Mesendoderm (in vitro differentiated cells): ENCODE results near the gene RRP15.

ENCODE experiments used
- DNase-seq: peaks from one replicate; pipeline ENCODE4 v3.0.0; 2013
- H2AK5ac ChIP-seq: 2 replicates; pipeline ENCODE4 v1.6.1; 2013; ENCODE audit warnings: low read length, inconsistent platforms
- H2BK120ac ChIP-seq: 2 replicates; pipeline ENCODE4 v1.6.1; 2013; ENCODE audit warnings: low read depth, mild to moderate bottlenecking, low read length, moderate library complexity, mixed read lengths
- H2BK15ac ChIP-seq: replicated peaks from 2 replicates; pipeline ENCODE4 v1.6.1; 2013; ENCODE audit warnings: low read depth, mild to moderate bottlenecking, moderate library complexity
- H2BK5ac ChIP-seq: 2 replicates; pipeline ENCODE4 v1.6.1; 2013; ENCODE audit warnings: low read length, inconsistent platforms
- H3K18ac ChIP-seq: 2 replicates; pipeline ENCODE4 v1.6.1; 2013; ENCODE audit warnings: mild to moderate bottlenecking, low read length, mixed read lengths
- H3K23ac ChIP-seq: one replicate; pipeline ENCODE4 v1.6.1; 2013; ENCODE audit warnings: low read length
- H3K27ac ChIP-seq: 2 replicates; pipeline ENCODE4 v1.5.1; 2013; ENCODE audit warnings: low read depth, mild to moderate bottlenecking, inconsistent platforms, low read length, moderate library complexity
- H3K27me3 ChIP-seq: 2 replicates; pipeline ENCODE4 v1.6.1; 2013; ENCODE audit warnings: low read length, control low read depth, mild to moderate bottlenecking, inconsistent platforms; ENCODE audit not compliant: insufficient read depth, poor library complexity
- H3K36me3 ChIP-seq: 2 replicates; pipeline ENCODE4 v1.6.1; 2013; ENCODE audit warnings: low read length, inconsistent platforms; ENCODE audit not compliant: control insufficient read depth, insufficient read depth
- H3K4ac ChIP-seq: one replicate; pipeline ENCODE4 v1.6.1; 2013; ENCODE audit warnings: low read depth, mild to moderate bottlenecking, low read length, moderate library complexity
- H3K4me1 ChIP-seq: 2 replicates; pipeline ENCODE4 v1.6.1; 2013; ENCODE audit warnings: low read depth, low read length, inconsistent platforms; ENCODE audit not compliant: control insufficient read depth
- H3K4me2 ChIP-seq: 2 replicates; pipeline ENCODE4 v1.6.1; 2013; ENCODE audit warnings: low read length
- H3K4me3 ChIP-seq: 2 replicates; pipeline ENCODE4 v1.5.1; 2013; ENCODE audit warnings: mild to moderate bottlenecking, low read length
- H3K56ac ChIP-seq: one replicate; pipeline ENCODE4 v1.6.1; 2013; ENCODE audit warnings: low read length
- H3K79me1 ChIP-seq: 2 replicates; pipeline ENCODE4 v1.6.1; 2013; ENCODE audit warnings: low read length, inconsistent platforms
- H3K79me2 ChIP-seq: 2 replicates; pipeline ENCODE4 v1.6.1; 2013; ENCODE audit warnings: mild to moderate bottlenecking, low read length; ENCODE audit not compliant: control insufficient read depth, insufficient read depth
- H3K9ac ChIP-seq: 2 replicates; pipeline ENCODE4 v1.6.1; 2013; ENCODE audit warnings: low read length, inconsistent platforms
- H4K5ac ChIP-seq: one replicate; pipeline ENCODE4 v1.6.1; 2013; ENCODE audit warnings: low read length
- H4K8ac ChIP-seq: one replicate; pipeline ENCODE4 v1.6.1; 2013; ENCODE audit warnings: low read depth, mild to moderate bottlenecking, control low read depth, low read length, moderate library complexity
- WGBS: extraction: QIAGEN DNeasy Blood & Tissue Kit; methylation state at CpG from one replicate; pipeline ENCODE4 v1.1.7; 2013; ENCODE audit warnings: low lambda C conversion rate, missing lambda C conversion rate; ENCODE audit not compliant: insufficient coverage; ENCODE audit errors: extremely low coverage; 5-methylcytosine and 5-hydroxymethylcytosine counted together

RRP15 gene

GRCh38 chr1:218304281-218305039, 19.4 kb downstream of the RRP15 start:
- Histone ChIP-seq H4K8ac (no peak overlapping the region), H3K4me3 (no peak overlapping the region), H3K18ac (no peak overlapping the region), H2BK5ac (no peak overlapping the region), H4K5ac (no peak overlapping the region), H3K56ac (no peak overlapping the region), H3K27me3 (no peaks in the 10 kb centered on the region), H3K23ac (no peak overlapping the region), H3K9ac (no peak overlapping the region), H3K27ac (no peak overlapping the region), H3K36me3 (no peaks in the 10 kb centered on the region), H2AK5ac (no peak overlapping the region), H3K79me2 (no peaks in the 10 kb centered on the region), H3K79me1 (no peaks in the 10 kb centered on the region), H3K4ac (no peak overlapping the region), H2BK15ac (no peak overlapping the region), H3K4me1 (no peaks in the 10 kb centered on the region), H2BK120ac (no peak overlapping the region), H3K4me2 (no peak overlapping the region)
- no CpG with 5 or more reads among the region's 8 CpGs for WGBS
- peak; percentile 16 for DNase-seq

GRCh38 chr1:218305472-218306064, 20.5 kb downstream of the RRP15 start:
- H3K27me3 ChIP-seq = no peaks in the 10 kb centered on the region

GRCh38 chr1:218312509-218312908, 27.4 kb downstream of the RRP15 start:
- Histone ChIP-seq H2AK5ac (no peak overlapping the region), H2BK120ac (no peak overlapping the region), H3K4me1 (no peaks in the 10 kb centered on the region), H3K79me1 (no peaks in the 10 kb centered on the region), H3K56ac (no peak overlapping the region), H3K18ac (no peak overlapping the region), H3K27ac (no peak overlapping the region), H3K4me3 (no peak overlapping the region), H3K9ac (no peak overlapping the region), H3K79me2 (no peaks in the 10 kb centered on the region), H2BK15ac (no peak overlapping the region), H3K27me3 (no peaks in the 10 kb centered on the region), H2BK5ac (no peak overlapping the region), H4K5ac (no peak overlapping the region), H3K4me2 (no peak overlapping the region), H3K36me3 (no peaks in the 10 kb centered on the region), H3K4ac (no peak overlapping the region), H4K8ac (no peak overlapping the region), H3K23ac (no peak overlapping the region)
- no peak for DNase-seq
- 100% methylated on average over 2 of the region's 2 CpGs for WGBS

More at GRCh38 chr1:218305472-218306064, 20.5 kb downstream of the RRP15 start:
- no peak overlapping the region for H2BK15ac ChIP-seq
- H2BK5ac ChIP-seq = no peak overlapping the region
- no peak overlapping the region for H2BK120ac ChIP-seq
- H3K79me1 ChIP-seq = no peaks in the 10 kb centered on the region
- no peak overlapping the region for H3K27ac ChIP-seq
- no peak overlapping the region for H3K4me3 ChIP-seq
- H3K56ac ChIP-seq = no peak overlapping the region
- no peaks in the 10 kb centered on the region for H3K4me1 ChIP-seq
- no peak for DNase-seq
- no peak overlapping the region for H3K4me2 ChIP-seq
- WGBS = no CpG with 5 or more reads among the region's 6 CpGs
- H4K8ac ChIP-seq = no peak overlapping the region
- H3K79me2 ChIP-seq = no peaks in the 10 kb centered on the region
- no peak overlapping the region for H4K5ac ChIP-seq
- no peak overlapping the region for H2AK5ac ChIP-seq
- H3K9ac ChIP-seq = no peak overlapping the region
- no peak overlapping the region for H3K23ac ChIP-seq
- H3K36me3 ChIP-seq = no peaks in the 10 kb centered on the region
- no peak overlapping the region for H3K4ac ChIP-seq
- no peak overlapping the region for H3K18ac ChIP-seq

- Histone ChIP-seq H3K79me1 (no peaks in the 10 kb centered on the region), H2BK15ac (no peak overlapping the region), H3K79me2 (no peaks in the 10 kb centered on the region), H2AK5ac (no peak overlapping the region), H2BK120ac (no peak overlapping the region), H3K23ac (no peak overlapping the region), H4K5ac (no peak overlapping the region), H3K4me2 (no peak overlapping the region), H2BK5ac (no peak overlapping the region), H3K36me3 (no peaks in the 10 kb centered on the region), H3K27ac (no peak overlapping the region), H4K8ac (no peak overlapping the region), H3K4ac (no peak overlapping the region), H3K27me3 (no peaks in the 10 kb centered on the region), H3K56ac (no peak overlapping the region), H3K9ac (no peak overlapping the region), H3K4me3 (no peak overlapping the region), H3K4me1 (no peaks in the 10 kb centered on the region), H3K18ac (no peak overlapping the region)
- DNase-seq = no peak
- no CpG with 5 or more reads among the region's 3 CpGs for WGBS
Observed at GRCh38 chr1:218314316-218314715, 29.2 kb downstream of the RRP15 start.

GRCh38 chr1:218315638-218316037, 30.5 kb downstream of the RRP15 start:
- peak; percentile 31 for DNase-seq
- H3K18ac ChIP-seq = no peak overlapping the region
- no peaks in the 10 kb centered on the region for H3K36me3 ChIP-seq
- no peak overlapping the region for H3K56ac ChIP-seq
- H3K79me1 ChIP-seq = no peaks in the 10 kb centered on the region
- H2BK120ac ChIP-seq = no peak overlapping the region
- H4K8ac ChIP-seq = no peak overlapping the region
- H3K4me3 ChIP-seq = no peak overlapping the region
- no CpG with 5 or more reads among the region's 4 CpGs for WGBS
- no peak overlapping the region for H4K5ac ChIP-seq
- no peak overlapping the region for H3K23ac ChIP-seq
- no peak overlapping the region for H2AK5ac ChIP-seq
- H3K79me2 ChIP-seq = no peaks in the 10 kb centered on the region
- no peaks in the 10 kb centered on the region for H3K4me1 ChIP-seq
- no peak overlapping the region for H3K27ac ChIP-seq
- H3K9ac ChIP-seq = no peak overlapping the region
- no peak overlapping the region for H3K4ac ChIP-seq
- H2BK5ac ChIP-seq = no peak overlapping the region
- no peaks in the 10 kb centered on the region for H3K27me3 ChIP-seq
- no peak overlapping the region for H2BK15ac ChIP-seq
- no peak overlapping the region for H3K4me2 ChIP-seq
